ENCODE results near the gene ANKRD39. TPM values are rescaled to one million over a fixed set of nuclear protein-coding genes. Genes with fewer than 3 reads are reported as not detected.
A peak's percentile ranks its signal among the peaks of the same experiment; 100 is the strongest.

The ANKRD39 gene
- polyA plus RNA-seq, 6 donors from 2014 or later, result 7.3 to 22.8 (median 20.0) TPM

- ATAC-seq (ENCODE audit: low read depth in 2 of 2) (no peak), DNase-seq (no peak)
- Mint-ChIP-seq H3K36me3 (no peaks in the 10 kb centered on the region), H3K4me3 (no peak overlapping the region), H3K27me3 (no peaks in the 10 kb centered on the region), H3K9me3 (no peaks in the 10 kb centered on the region), H3K4me1 (peaks cover 5 to 17% (median 7%) of the 10 kb centered on the region in 3 donors), H3K27ac (no peak overlapping the region)
Measured at GRCh38 chr2:96846825-96847224, 11.0 kb downstream of the ANKRD39 start.

DNA sequence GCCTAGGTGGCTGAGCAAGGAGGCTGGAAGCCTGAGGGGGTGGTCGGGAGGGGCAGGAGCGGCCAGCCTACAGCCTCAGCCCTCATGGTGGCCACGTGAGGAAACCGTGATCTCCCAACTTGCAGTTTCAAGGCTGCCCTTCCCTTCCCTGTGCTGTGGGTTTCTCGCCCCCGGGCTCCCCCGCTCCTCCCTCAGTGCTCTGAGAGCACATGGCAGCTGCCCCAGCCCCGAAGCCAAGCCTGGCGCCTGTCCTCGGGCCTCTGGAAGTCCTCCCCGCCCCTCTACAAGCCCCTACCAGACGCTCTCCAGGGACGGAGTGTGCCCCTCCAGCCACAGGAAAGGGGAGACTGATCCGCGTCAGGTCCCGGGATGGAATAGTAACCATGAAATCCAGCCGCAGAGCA, 13.4 kb downstream of the ANKRD39 start:
- Mint-ChIP-seq H3K36me3 (no peaks in the 10 kb centered on the region), H3K27ac (no peak overlapping the region), H3K4me3 (no peak overlapping the region), H3K27me3 (no peaks in the 10 kb centered on the region), H3K4me1 (peaks cover 6 to 31% (median 14%) of the 10 kb centered on the region in 3 donors), H3K9me3 (no peaks in the 10 kb centered on the region)
- DNase-seq (no peak), ATAC-seq (ENCODE audit: low read depth in 2 of 2) (no peak)

DNA sequence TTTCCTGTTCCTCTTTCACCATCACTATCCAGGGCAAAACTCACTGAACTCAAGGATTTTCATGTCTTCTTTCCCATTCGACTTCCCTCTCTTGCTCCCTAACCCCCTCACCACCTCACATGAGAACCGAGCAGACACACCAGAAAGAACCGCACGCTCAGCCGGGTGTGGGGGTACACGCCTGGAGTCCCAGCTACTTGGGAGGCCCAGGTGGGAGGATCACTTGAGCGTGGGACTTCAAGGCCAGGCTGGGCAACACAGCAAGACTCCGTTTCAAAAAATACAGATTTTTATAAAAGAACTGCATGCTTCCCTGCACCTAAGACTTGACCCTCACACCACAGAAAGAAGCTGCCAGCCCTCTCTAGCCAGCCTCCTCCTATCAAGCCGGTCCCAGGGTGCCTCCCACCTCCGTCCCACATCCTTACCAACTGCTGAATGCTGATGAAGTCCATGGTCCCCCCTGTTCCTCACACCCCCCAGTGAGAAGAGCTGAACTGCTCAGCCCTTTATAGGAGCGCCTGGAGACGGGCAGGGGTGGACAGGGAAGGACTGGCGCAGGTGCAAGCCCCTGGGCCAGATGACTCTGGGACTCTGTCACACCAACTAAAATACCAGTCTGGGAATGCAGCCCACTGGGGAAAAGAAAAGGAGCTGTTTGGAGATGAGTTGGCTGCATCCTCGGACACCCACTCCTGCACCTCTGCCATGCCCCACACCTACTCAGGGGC, 14.1 kb downstream of the ANKRD39 start, which contains the start of gene ANKRD23:
TSS of gene ANKRD23 (minus strand) at position 484 of the 731 bp plus-strand sequence. CDS start at position 455, 29 bp downstream.
- DNase-seq (no peak), ATAC-seq (ENCODE audit: low read depth in 2 of 2) (no peak)
- H3K9me3 Mint-ChIP-seq, result no peaks in the 10 kb centered on the region
- no peak within 1 kb of the TSS for H3K4me3 Mint-ChIP-seq
- H3K4me1 Mint-ChIP-seq, result peaks cover 10 to 36% (median 17%) of the 10 kb centered on the region in 3 donors
- no peaks in the 10 kb centered on the region for H3K27me3 Mint-ChIP-seq
- H3K27ac Mint-ChIP-seq, result peak within 1 kb of the TSS in 3 of 6 donors; percentile 47 to 90 (median 73)
- H3K36me3 Mint-ChIP-seq, result no peaks in the 10 kb centered on the region

DNA sequence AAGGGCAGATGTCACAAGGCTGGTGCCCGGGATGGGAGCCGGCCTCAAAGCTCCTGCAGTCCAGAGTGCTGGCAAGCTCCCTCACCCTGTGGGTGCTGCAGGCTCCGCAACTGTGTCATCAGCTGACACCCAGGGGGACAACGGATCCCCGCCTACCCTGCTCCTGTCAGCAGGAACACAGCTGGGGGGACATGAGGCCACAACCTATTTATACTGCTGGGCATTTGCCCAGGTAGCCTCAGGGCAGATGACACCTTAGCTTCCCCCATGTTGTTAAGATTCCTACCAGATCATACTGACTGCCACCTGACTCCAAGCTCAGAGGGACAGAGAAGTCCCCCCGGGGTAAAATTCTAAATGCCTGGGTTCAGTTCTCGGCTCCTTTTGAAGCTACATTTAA, 15.2 kb downstream of the ANKRD39 start:
- Mint-ChIP-seq H3K27ac (no peak overlapping the region), H3K9me3 (no peaks in the 10 kb centered on the region), H3K4me1 (peaks cover 10 to 36% (median 17%) of the 10 kb centered on the region in 3 donors), H3K27me3 (no peaks in the 10 kb centered on the region), H3K36me3 (no peaks in the 10 kb centered on the region), H3K4me3 (no peak overlapping the region)
- DNase-seq (no peak), ATAC-seq (ENCODE audit: low read depth in 2 of 2) (no peak)

DNA sequence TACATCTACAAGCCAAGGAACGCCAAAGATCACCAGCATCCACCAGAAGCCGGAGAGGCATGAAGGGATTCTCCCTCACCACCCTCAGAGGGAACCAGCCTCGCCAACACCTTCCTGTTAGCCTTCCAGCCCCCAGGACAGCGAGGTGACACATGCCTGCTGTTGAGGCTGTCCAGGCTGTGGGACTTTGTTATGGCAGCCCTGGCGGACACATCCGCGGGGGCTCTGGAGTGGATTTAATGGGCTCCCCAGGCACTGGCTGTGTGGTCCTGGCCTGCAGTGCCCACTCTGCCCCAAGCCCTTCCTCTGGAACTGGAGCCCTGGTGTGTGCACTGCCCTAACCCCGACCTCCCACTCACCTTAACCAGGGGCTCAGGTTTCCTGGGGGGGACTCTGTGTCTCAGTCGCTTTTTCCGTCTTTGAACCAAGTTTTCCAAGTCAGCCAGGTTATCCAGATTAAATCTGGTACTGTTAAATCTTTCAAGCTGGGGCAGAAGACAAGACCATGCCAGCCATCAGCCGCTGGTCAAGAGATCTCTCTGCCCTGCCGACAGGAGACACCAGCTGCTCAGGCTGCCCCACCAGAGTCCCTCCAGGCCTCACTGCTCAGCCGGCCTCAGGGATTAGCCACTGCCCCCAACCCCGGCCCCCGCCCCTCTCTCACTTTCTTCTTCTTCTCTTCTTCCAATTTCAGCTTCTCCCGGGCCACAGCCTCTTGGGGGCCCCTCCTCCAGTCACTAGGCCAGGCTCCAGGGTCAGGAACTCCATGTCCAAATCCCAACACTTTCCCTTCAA, 15.9 kb downstream of the ANKRD39 start:
- Mint-ChIP-seq H3K27me3 (no peaks in the 10 kb centered on the region), H3K36me3 (no peaks in the 10 kb centered on the region), H3K4me3 (peak overlapping the region in 2 of 8 donors; percentile 37 to 40), H3K27ac (peak overlapping the region in 1 of 6 donors; percentile 90), H3K9me3 (no peaks in the 10 kb centered on the region), H3K4me1 (peaks cover 10 to 36% (median 17%) of the 10 kb centered on the region in 3 donors)
- DNase-seq, result no peak
- ATAC-seq (ENCODE audit: low read depth in 2 of 2), result no peak

- Mint-ChIP-seq H3K4me3 (peak overlapping the region; percentile 25 to 76 (median 59)), H3K4me1 (peaks cover 10 to 36% (median 20%) of the 10 kb centered on the region in 3 donors)
- no peak for DNase-seq
Measured at GRCh38 chr2:96839875-96840850, 17.7 kb downstream of the ANKRD39 start.

GRCh38 chr2:96839293-96839874, 18.4 kb downstream of the ANKRD39 start:
- H3K9me3 Mint-ChIP-seq, result no peaks in the 10 kb centered on the region
- peaks cover 10 to 36% (median 20%) of the 10 kb centered on the region in 3 donors for H3K4me1 Mint-ChIP-seq
- DNase-seq (peak; percentile 84), ATAC-seq (ENCODE audit: low read depth in 2 of 2) (peak; percentile 99)
- peak overlapping the region in 4 of 6 donors; percentile 69 to 87 (median 70) for H3K27ac Mint-ChIP-seq
- no peaks in the 10 kb centered on the region for H3K27me3 Mint-ChIP-seq
- H3K4me3 Mint-ChIP-seq, result peak overlapping the region; percentile 32 to 89 (median 74)
- H3K36me3 Mint-ChIP-seq, result no peaks in the 10 kb centered on the region

More at GRCh38 chr2:96839875-96840850, 17.7 kb downstream of the ANKRD39 start:
- Mint-ChIP-seq H3K27ac (peak overlapping the region in 3 of 6 donors; percentile 19 to 70 (median 69)), H3K27me3 (no peaks in the 10 kb centered on the region), H3K36me3 (no peaks in the 10 kb centered on the region), H3K9me3 (no peaks in the 10 kb centered on the region)
- ATAC-seq (ENCODE audit: low read depth in 2 of 2), result no peak

DNA sequence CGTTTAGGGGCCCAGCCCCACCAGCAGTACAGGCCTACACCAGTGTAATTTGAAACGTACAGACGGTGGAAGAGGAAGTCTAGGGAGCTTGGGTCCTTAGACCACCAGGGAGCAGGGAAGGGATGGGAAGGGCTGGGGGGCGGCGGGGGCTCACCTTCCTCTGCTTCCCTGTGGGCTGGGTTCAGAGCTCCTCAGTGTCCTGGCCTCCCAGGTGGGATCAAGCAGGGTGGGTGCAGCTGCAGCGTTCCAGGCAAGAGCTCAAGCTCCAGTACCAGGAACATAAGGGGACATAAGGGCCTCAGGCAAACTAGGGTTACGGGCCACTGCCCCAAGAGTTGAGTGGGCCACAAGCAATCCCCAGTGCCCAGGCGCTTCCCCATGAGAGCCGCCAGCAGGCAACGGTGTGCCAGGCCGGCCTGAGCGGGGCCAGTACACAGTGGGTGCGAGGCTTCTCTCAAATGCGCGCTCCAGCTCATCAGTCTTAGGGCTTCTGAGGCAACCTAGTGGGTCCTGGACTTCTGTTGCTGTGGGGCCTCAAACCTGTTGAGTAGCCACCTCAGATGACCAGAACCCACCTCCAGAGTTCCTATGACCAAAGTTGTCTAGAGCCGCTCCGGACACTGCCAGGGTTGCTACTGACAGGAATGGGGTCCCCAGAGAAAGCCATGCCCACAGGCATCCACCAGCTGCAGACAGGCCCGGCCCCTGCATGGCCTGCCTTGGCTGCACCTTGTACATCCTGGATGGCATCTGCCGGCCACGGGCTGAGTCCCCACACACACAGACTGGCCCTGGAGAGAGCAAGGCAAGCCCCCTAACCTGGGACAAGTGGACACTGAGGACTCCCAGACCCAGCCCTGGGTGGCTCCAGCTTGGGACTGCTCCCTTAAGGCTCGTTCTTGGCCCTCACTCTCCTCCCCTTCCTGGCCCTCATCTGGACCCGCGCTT, 19.2 kb downstream of the ANKRD39 start:
- Mint-ChIP-seq H3K27ac (peak overlapping the region in 2 of 6 donors; percentile 69 to 87), H3K27me3 (no peaks in the 10 kb centered on the region), H3K36me3 (no peaks in the 10 kb centered on the region), H3K4me1 (peaks cover 10 to 30% (median 20%) of the 10 kb centered on the region in 3 donors), H3K4me3 (peak overlapping the region; percentile 32 to 89 (median 76)), H3K9me3 (no peaks in the 10 kb centered on the region)
- DNase-seq, result no peak
- ATAC-seq (ENCODE audit: low read depth in 2 of 2), result no peak

DNA sequence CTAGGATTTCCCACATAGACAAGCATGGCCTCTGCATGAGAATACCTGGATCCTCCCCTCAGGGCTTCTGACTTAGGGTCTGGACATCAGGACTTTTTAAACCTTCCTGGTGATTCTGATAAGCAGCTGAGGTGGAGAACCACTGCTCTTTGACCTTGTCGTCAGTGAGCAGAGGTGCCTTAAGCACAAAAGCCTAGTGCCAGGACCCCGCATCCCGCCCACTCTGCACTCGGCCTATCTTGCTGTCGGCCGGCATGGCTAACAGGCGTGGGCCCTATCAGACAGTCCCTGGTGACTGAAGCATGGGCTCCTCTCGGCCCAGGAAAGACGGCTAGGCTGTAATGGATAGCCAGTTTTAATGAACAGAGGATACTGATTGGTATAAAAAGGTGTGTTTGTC, 20.2 kb downstream of the ANKRD39 start:
- no peak for ATAC-seq (ENCODE audit: low read depth in 2 of 2)
- peak overlapping the region in 1 of 6 donors; percentile 15 for H3K27ac Mint-ChIP-seq
- H3K9me3 Mint-ChIP-seq, result no peaks in the 10 kb centered on the region
- H3K4me3 Mint-ChIP-seq, result peak overlapping the region in 1 of 8 donors; percentile 3
- peaks cover 11 to 33% (median 23%) of the 10 kb centered on the region in 3 donors for H3K4me1 Mint-ChIP-seq
- DNase-seq, result no peak
- H3K27me3 Mint-ChIP-seq, result no peaks in the 10 kb centered on the region
- no peaks in the 10 kb centered on the region for H3K36me3 Mint-ChIP-seq

GRCh38 chr2:96835830-96836229, 22.0 kb downstream of the ANKRD39 start:
- DNase-seq (no peak), ATAC-seq (ENCODE audit: low read depth in 2 of 2) (no peak)
- no peaks in the 10 kb centered on the region for H3K27me3 Mint-ChIP-seq
- no peak overlapping the region for H3K4me3 Mint-ChIP-seq
- peaks cover 11 to 29% (median 23%) of the 10 kb centered on the region in 3 donors for H3K4me1 Mint-ChIP-seq
- no peaks in the 10 kb centered on the region for H3K9me3 Mint-ChIP-seq
- H3K36me3 Mint-ChIP-seq, result peaks cover 0 to 5% of the 10 kb centered on the region in 2 donors
- H3K27ac Mint-ChIP-seq, result no peak overlapping the region

- H3K9me3 Mint-ChIP-seq, result no peaks in the 10 kb centered on the region
- peaks cover 10 to 14% (median 10%) of the 10 kb centered on the region in 3 donors for H3K4me1 Mint-ChIP-seq
- H3K36me3 Mint-ChIP-seq, result peaks cover 12 to 21% of the 10 kb centered on the region in 2 donors
- ATAC-seq (ENCODE audit: low read depth in 2 of 2), result peak; percentile 58 to 71
- peak overlapping the region in 1 of 8 donors; percentile 29 for H3K4me3 Mint-ChIP-seq
- H3K27me3 Mint-ChIP-seq, result no peaks in the 10 kb centered on the region
- DNase-seq, result no peak
- peak overlapping the region in 5 of 6 donors; percentile 11 to 91 (median 62) for H3K27ac Mint-ChIP-seq
Measured at GRCh38 chr2:96832754-96833507, 24.9 kb downstream of the ANKRD39 start.

Data from naive B cell (primary cell).